Neural crest cell (in vitro differentiated cells): ENCODE measurements around the gene GRIK3. TPM values are rescaled to one million over a fixed set of nuclear protein-coding genes. Genes with fewer than 3 reads are reported as not detected.

Experiments
- DNase-seq: peaks from one replicate; pipeline ENCODE4 v3.0.0; 2021; ENCODE audit warnings: low read depth, mixed read lengths, low spot score
- H3K27ac Mint-ChIP-seq: one replicate; pipeline ENCODE4 v1.8.0; 2021; ENCODE audit warnings: mild to moderate bottlenecking, mixed read lengths; ENCODE audit not compliant: unreplicated experiment
- H3K27me3 Mint-ChIP-seq: 2 replicates; pipeline ENCODE4 v1.8.0; 2021; ENCODE audit warnings: low read depth, mild to moderate bottlenecking, mixed read lengths
- H3K36me3 Mint-ChIP-seq: 2 replicates; pipeline ENCODE4 v1.8.0; 2021; ENCODE audit warnings: low read depth, mild to moderate bottlenecking, mixed read lengths
- H3K4me1 Mint-ChIP-seq: 2 replicates; pipeline ENCODE4 v1.8.0; 2021; ENCODE audit warnings: mixed read lengths
- H3K4me3 Mint-ChIP-seq: one replicate; pipeline ENCODE4 v1.8.0; 2021; ENCODE audit warnings: mild to moderate bottlenecking, mixed read lengths
- H3K9me3 Mint-ChIP-seq: 2 replicates; pipeline ENCODE4 v1.8.0; 2021; ENCODE audit warnings: mixed read lengths
- CTCF ChIP-seq: fragments of 200-600 bp; sonication (generic); conservative IDR thresholded peaks from 2 replicates; pipeline ENCODE4 v1.5.0; 2021; ENCODE audit warnings: antibody characterized with exemption, mild to moderate bottlenecking
- total RNA-seq: library from RNA; stranded (reverse); gene quantifications from 2 replicates; pipeline ENCODE4 v1.2.1, GENCODE V29; 2021

GRIK3 gene
- total RNA-seq, 1 donor from 2014 or later, result 2.4 TPM

GRCh38 chr1:36761113-36761512 is 273.2 kb downstream of the GRIK3 start:
- no peak for DNase-seq
- Mint-ChIP-seq H3K27ac (no peak overlapping the region), H3K9me3 (no peaks in the 10 kb centered on the region), H3K4me1 (peaks cover 9% of the 10 kb centered on the region), H3K4me3 (no peak overlapping the region), H3K27me3 (peaks cover 3% of the 10 kb centered on the region), H3K36me3 (no peaks in the 10 kb centered on the region)
- TF ChIP-seq CTCF, result no peak

GRCh38 chr1:36760081-36760480 is 274.2 kb downstream of the GRIK3 start:
- Mint-ChIP-seq H3K4me1 (no peaks in the 10 kb centered on the region), H3K36me3 (no peaks in the 10 kb centered on the region), H3K9me3 (no peaks in the 10 kb centered on the region), H3K27me3 (no peaks in the 10 kb centered on the region), H3K27ac (no peak overlapping the region), H3K4me3 (no peak overlapping the region)
- DNase-seq, result no peak
- TF ChIP-seq CTCF, result no peak

- Mint-ChIP-seq H3K4me1 (no peaks in the 10 kb centered on the region), H3K36me3 (no peaks in the 10 kb centered on the region), H3K4me3 (no peak overlapping the region), H3K27me3 (no peaks in the 10 kb centered on the region), H3K27ac (no peak overlapping the region), H3K9me3 (no peaks in the 10 kb centered on the region)
- no peak for TF ChIP-seq CTCF
- no peak for DNase-seq
Observed at GRCh38 chr1:36759355-36759754, 275.0 kb downstream of the GRIK3 start.

DNA sequence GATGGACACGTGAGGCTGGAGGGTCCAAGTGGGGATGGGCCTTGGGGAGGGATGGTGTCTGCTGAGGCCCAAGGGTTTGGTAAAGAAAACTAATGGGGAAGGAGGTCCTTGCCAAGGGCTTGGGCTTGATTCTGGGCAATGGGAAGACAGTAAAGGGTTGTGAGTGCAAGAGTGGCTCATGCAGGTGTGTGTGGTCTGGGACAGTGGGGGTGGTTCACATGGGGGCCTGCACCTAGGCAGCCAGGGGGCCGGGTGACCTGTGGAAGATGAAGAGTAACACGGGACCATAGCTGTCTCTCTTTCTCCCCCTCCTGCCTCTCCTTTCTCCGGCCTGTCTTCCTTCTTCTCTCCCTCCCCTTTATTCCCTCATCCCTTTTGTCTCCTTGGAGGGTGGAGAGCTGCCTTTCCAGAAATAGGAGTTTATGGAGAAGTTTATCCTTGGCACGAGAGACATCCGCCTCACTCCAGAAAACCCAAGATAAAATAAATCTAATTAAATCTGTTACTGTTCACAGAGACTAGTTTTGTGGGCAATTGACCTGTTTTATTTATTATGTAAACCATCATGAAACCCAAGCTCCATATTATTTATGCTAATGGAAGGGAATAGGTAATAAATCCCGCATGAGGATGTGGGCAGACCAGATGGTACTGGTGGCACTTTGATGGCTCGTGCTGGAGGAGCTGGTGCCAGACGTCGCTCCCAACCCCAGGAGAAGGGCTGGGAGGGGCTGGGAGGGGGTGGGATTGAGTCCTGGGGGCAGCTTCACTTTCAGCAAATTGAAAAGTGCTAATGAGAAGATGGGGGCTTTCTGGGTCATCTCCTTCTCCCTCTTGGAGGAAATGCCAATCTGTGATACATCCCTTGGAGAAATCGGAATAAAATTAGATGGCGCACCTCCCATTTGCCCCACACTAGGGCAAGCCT is 278.7 kb downstream of the GRIK3 start:
- H3K27me3 Mint-ChIP-seq, result no peaks in the 10 kb centered on the region
- no peak overlapping the region for H3K4me3 Mint-ChIP-seq
- no peak for TF ChIP-seq CTCF
- no peaks in the 10 kb centered on the region for H3K36me3 Mint-ChIP-seq
- H3K9me3 Mint-ChIP-seq, result no peaks in the 10 kb centered on the region
- H3K27ac Mint-ChIP-seq, result no peak overlapping the region
- DNase-seq, result no peak
- H3K4me1 Mint-ChIP-seq, result peaks cover 8% of the 10 kb centered on the region

DNA sequence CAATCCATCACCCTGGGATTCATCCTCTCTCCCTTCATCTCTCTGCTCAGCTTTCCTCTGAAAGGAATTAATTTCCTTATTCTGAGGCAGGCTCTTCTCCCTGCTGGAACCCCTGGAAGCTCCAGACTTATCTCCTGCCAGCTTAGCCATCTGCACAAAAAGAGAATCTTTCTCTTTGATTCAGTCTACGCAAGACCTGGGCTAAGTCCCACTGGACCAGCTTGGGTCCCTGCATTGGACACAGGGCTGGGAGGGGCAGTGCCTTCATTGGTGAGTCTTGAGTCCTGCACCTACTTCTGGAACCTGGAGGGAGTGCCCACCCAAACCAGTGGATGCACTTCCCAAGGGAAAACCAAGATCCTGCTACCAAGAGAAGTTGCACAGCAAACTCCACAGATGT is 279.9 kb downstream of the GRIK3 start:
- no peak overlapping the region for H3K4me3 Mint-ChIP-seq
- no peaks in the 10 kb centered on the region for H3K27me3 Mint-ChIP-seq
- DNase-seq, result no peak

More for the DNA sequence above, 279.9 kb downstream of the GRIK3 start:
- Mint-ChIP-seq H3K4me1 (peaks cover 8% of the 10 kb centered on the region), H3K36me3 (no peaks in the 10 kb centered on the region), H3K9me3 (no peaks in the 10 kb centered on the region), H3K27ac (no peak overlapping the region)
- TF ChIP-seq CTCF, result no peak
